Epithelial cell of prostate (primary cell): ENCODE data around the gene SLC38A8.

Experiments
- DNase-seq: peaks from one replicate; pipeline ENCODE4 v3.0.0-alpha.2; 2011; ENCODE audit warnings: low read depth, low spot score
- H3K27ac ChIP-seq: fragments of 450-650 bp; 2 replicates; pipeline ENCODE4 v1.5.1; 2017; ENCODE audit warnings: mild to moderate bottlenecking

Gene SLC38A8

DNA sequence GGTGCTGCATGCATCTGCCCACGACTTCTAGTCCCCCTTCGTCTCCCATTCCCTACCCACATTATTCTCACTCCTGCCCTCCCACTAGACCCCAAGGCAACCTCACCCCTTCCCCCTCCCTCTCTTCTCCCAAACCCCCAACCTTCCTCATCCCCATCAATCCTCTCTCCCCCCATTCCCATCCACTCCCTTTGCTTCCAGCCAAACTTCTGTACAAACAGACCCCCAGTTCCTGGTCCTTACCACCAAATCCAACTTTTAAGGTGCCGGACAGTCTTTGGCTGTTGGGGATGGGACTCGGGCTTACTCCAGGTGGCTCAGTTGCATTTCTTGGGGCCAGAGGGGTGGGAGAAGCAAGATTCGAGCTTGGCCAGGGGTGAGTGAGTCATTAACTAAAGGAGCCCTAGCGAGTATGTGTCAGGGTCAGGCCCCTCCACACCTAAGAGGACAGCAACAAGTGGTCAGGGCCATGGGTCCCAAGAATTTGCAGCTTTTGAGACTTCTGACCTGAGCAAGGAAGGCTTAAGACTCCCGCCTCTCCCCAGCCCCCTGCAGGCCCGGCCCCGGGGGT lies at the start of gene SLC38A8:
SLC38A8 (minus strand) TSS at position 488 of the 571 bp plus-strand sequence. CDS start 638 bp downstream, outside the sequence.
- DNase-seq, result no peak
- H3K27ac ChIP-seq, result no peak within 1 kb of the TSS

DNA sequence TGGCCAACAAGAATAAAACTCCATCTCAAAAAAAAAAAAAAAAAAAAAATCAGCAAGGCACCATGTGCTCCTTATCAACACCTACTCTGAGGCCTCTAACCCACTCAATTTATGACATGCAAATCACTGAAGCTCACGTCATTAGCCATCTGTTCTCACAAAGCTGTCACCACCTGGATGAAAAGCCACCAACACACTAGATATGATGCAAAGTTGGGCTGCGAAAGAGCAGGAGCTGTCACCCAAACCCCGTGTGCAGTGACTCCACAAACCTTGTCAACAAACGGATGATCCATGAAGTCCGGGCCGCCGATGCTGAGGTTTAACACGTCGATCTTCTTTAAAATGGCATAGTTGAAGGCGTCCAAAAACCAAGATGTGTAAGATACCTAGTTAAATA lies 48.9 kb upstream of the SLC38A8 start:
- no peak for DNase-seq
- no peak overlapping the region for H3K27ac ChIP-seq

GRCh38 chr16:84090211-84090610 lies 47.6 kb upstream of the SLC38A8 start:
- no peak for DNase-seq
- no peak overlapping the region for H3K27ac ChIP-seq

DNA sequence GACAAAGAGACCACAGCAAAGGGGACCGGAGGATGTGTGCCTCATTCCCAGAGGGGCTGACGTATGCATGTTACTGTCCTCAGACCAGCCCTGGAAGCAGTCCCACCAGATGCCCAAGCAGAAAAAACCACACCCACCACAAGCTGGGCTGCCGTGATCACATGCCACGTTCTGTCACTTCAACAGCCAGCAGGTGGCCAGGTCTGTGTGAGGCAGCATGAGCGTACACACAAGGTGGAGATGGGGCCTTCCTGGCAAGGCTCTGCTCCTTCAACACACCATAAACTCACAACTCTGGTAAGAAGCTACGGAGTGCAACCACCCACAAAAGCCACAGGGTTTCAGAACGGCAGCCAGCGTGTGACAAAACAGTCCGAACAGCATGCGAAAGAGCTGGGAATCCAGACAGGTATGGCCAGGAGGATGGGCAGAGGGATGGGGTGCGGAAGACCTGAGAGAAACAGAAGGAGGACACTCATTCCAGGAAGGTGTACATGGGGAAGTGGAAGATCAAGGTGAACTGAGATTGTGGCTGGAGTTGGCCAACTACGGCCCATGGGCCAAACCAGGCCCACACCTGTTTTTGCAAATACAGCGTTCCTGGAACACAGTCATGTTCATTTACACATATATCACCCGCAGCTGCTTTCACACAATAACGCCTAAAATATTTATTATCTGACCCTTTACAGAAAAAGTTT lies 46.2 kb upstream of the SLC38A8 start:
- DNase-seq, result no peak
- H3K27ac ChIP-seq, result no peak overlapping the region

GRCh38 chr16:84087466-84088151 lies 45.0 kb upstream of the SLC38A8 start:
- H3K27ac ChIP-seq, result no peak overlapping the region
- no peak for DNase-seq

DNA sequence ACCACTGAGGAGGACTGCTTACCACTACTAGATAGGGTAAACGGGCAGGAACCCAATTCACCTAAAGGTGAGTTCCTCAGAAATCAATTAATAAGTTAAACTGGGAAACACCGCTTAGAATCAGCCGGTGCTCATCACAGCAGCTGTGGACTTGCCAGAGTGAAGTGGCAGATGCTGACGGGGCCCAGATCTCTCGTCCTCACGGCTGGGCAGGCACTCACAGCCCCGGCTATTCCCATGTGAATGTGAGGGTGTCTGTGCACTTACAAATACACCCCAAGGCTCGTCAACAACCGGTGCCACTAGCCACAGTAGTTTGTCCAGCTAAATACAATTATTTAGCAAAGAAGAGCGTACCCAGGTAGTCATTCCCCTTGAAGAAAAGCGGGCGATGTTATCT lies 44.4 kb upstream of the SLC38A8 start:
- H3K27ac ChIP-seq, result no peak overlapping the region
- no peak for DNase-seq

DNA sequence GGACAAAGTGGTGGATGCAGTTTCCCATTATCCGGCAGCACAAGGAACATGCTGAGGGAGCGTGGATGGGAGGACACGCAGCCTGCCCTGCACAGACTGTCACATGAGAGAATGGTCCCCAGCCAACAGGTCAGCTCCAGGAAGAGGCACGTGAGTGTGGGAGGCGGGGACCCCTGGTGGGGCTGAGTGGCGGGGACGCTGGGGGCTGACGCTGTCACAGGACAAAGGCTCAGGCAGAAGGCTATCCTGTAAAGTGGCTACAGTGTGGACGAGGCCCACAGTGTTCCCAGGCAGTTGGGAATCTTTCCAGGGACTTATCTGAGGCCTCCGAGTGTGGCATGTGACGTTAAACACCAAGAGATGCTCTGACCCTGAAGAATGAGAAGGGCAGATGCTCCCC lies 43.7 kb upstream of the SLC38A8 start:
- no peak for DNase-seq
- H3K27ac ChIP-seq, result no peak overlapping the region

GRCh38 chr16:84085773-84086172 lies 43.2 kb upstream of the SLC38A8 start:
- no peak for DNase-seq
- no peak overlapping the region for H3K27ac ChIP-seq

DNA sequence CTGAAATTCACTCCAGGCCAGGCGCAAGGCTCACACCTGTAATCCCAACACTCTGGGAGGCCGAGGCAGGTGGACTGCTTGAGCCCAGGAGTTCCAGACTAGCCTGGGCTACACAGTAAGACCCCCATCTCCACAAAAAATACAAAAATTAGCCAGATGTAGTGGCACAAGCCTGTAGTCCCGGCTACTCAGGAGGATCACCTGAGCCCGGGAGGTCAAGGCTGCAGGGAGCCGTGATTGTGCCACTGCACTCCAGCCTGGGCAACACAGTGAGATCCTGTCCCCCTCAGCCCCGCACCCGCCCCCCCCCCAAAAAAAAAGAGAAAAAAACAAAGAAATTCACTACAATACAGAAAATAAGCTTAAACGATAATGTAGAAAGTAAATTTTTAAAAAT lies 42.7 kb upstream of the SLC38A8 start:
- DNase-seq, result no peak
- no peak overlapping the region for H3K27ac ChIP-seq

DNA sequence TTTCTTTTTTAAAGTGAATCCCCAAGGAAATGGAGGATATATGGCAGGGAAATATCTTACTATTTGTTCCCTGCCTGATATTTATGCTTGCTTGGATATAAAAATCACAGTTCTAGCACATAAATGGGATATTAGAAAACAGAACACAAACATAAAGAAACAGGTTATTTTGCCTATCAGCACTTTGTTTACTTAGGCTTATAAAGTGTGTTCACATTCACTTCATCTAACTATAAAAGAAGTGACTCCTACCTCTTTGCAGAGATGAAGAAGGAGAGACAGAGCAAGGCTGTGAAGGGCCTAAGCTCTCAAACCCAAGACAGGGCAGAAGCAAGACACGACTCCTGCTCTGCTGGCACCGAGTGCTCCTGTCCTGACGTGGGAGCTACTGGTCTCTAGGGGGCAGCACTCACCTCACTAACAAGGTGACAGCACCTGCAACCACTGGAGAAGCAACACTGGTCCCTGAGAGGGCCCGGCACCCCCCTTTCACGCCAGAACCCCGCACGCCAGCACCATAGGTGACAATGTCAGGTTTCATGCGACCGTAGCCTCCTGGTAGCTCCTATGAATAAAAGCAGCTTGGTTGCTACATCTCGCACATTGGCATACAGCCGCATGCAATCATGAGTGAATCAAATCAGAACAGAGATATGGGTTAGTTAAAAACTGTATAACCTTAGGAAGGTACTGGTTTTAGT lies 42.1 kb upstream of the SLC38A8 start:
- peak; percentile 34 for DNase-seq
- H3K27ac ChIP-seq, result no peak overlapping the region

- DNase-seq, result no peak
- H3K27ac ChIP-seq, result no peak overlapping the region
Measured at GRCh38 chr16:84082835-84083569, 40.4 kb upstream of the SLC38A8 start.

DNA sequence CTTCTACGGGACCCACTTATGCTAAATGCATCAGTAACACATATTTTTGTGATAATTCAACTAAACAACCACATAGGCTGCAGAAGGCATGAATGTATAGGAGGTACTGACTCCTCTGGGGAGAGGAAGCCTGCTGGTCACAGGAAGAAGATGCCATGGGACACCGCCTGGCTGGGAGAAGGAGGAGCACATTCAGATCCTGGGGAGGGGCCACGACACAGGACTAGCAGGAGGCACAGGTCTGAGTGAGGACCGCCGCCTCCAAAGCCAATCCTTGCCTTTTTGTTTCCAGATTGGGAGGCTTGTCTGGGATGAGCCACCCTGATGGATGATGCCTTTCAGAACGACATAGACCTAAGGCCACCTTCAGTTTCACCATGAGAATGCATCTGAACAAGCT lies 39.5 kb upstream of the SLC38A8 start:
- H3K27ac ChIP-seq, result no peak overlapping the region
- no peak for DNase-seq

DNA sequence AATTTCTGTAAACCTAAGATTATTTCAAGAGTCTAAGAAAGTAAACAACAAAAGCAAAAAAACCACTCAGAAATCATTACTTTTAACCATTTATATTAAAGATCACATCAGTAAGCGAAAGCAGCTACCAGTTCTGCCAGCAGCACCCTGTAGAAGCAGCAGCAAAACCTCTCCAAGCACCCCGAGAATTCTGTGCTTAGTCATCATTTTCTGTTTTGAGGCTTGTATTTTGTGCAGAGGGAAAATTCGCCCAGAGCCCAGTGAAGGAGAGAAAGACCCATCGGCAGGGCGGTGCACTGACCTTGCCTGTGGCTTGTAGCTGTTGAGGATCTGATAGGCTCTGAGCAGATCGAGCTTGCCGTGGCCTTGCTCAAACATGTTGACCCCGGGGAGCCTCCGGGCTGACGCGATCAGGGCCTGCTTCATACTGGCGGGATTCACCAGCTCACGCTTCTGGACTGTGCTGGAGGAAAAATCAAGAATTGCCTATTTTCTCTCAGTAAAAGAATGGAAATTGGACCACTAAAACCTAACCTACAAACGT lies 38.9 kb upstream of the SLC38A8 start:
- DNase-seq, result no peak
- H3K27ac ChIP-seq, result no peak overlapping the region

DNA sequence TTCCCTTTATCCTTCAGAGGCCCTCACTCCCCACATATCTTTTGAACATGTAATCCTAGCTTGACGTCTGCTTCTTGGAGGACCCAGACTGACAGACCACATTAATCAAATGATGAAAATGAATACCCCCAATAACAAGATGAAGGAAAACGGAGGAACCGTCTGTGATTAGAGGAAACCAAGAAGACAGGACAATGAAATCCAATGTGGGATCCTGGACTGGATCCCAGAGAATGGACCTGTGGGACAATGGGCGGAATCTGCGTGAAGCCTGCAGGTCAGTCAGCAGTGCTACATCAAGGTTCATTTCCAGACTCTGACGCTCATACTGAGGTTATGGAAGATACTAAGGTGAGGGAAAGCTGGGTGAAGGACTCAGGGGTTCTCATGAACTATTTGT lies 38.2 kb upstream of the SLC38A8 start:
- no peak overlapping the region for H3K27ac ChIP-seq
- no peak for DNase-seq

DNA sequence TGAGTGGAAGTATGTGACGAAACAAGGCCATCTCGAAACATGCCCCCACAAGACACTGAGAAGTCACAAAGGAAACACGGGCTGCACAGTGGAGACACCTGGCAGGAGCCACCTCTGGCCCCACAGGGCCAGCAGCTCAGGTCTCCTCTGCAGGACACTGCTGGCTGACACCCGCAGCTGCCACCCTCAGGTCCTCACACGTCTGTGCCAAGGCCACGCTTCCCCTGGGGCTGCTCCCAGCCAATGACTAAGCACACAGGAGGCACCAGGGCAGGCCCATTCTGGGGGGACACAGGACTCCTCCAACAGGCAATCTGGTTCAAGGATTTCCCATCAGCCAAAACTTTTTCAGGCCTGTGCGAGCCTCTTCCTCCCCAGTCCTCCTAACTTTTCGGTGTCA lies 37.8 kb upstream of the SLC38A8 start:
- H3K27ac ChIP-seq, result no peak overlapping the region
- DNase-seq, result no peak

DNA sequence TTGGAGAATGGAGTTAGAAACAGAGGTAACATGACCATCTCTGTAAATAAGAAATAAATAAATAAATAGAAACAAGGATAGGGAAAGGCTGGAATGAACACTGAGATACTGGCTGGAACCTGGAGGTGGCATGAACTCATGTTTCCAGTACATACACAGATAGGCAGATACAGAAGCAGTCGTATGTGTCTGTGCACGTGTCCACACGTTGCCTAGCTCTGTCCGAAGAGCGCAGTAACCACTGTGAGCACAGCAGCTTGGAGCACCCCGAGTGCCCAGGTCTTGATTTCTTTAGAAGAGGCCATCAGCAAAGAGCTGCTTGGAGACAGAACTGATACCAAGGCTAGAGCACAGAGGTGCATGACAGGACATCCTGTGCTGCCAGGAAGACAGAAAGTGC lies 37.1 kb upstream of the SLC38A8 start:
- no peak for DNase-seq
- H3K27ac ChIP-seq, result no peak overlapping the region

- no peak for DNase-seq
- no peak overlapping the region for H3K27ac ChIP-seq
Measured at GRCh38 chr16:84075376-84075775, 32.8 kb upstream of the SLC38A8 start.

DNA sequence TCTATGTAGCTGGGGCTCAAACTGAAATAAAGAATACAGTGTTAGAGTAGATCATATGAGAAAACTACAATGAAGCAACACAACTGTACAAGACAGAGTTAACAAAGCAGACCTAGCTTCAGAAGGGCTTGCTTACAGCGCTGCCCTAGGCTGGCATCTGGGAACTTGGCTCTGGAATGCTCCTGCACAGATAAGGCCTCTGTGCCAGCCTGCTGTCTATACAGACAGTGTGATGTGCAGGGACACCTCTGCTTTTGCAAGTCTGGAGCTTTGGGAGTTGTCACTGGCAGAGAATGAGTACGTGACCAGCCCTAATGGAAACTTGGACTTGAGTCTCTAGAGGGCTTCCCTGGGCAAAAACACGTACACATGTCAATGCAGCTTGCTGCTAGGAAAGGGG lies 32.1 kb upstream of the SLC38A8 start:
- no peak for DNase-seq
- H3K27ac ChIP-seq, result no peak overlapping the region

DNA sequence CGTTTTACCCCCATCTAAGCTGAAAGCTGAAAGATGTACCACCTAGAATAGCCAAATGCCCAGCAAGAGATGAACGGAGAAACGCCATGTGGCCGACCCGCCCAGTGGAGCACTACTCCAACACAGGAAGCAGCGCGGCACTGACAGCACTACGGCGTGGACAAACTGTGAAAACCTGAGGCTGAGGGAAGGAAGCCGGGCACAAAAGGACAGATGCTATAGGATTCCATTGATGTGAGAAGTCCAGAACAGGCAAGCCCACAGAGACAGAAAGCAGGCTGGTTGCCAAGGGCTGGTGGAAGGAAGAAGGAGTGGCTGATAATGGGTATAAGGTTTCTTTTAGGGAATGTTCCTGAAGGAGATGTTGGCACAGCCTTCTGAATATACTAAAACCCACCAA lies 29.4 kb upstream of the SLC38A8 start:
- no peak for DNase-seq
- H3K27ac ChIP-seq, result no peak overlapping the region

GRCh38 chr16:84071121-84071520 lies 28.5 kb upstream of the SLC38A8 start:
- DNase-seq, result no peak
- H3K27ac ChIP-seq, result no peak overlapping the region
